Measurements from ENCODE around the gene ARL2BP.

DNA sequence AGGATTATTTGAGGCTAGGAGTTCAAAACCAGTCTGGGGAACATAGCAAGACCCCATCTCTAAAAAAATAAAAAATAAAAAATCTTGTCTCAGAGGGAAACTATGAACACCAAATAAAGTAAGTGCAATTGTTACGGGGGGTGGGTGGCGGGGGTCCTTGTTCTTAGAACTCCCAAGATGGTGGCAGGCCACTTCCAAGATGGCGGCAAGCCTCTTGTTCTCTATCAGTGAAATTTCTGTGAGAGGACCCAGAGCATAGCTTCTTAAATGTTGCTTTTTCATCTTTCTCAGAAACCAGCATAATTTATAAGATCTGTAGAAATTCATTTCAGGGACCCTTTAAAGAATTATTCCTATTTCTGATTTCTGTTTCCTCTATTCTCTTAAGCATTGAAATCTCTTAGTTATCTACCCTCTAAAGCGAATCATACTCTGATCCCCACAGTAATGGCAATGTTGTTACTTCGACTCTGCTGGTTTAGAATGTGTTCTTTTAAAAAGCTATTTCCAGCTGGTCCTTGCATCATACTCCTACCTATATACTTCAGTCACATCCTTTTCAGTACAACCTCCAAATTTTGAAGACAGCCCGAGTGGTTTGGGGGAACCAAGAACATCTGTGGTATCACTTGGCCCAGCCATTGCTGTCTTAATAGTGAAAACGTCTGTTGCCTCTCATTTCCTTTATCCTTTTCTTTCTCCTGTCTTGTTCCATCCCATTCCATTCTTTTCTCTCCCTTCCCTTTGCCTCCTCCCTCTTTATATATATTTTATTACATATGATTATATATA lies 42.8 kb upstream of the ARL2BP start:
- no peak for TF ChIP-seq CTCF (IDR thresholded peaks at IDR 0.05; ENCODE audit: low read depth, low read length, missing input control)
- no peak for TF ChIP-seq SP1 (IDR thresholded peaks at IDR 0.05)
- no peak for TF ChIP-seq TAF1 (conservative IDR thresholded peaks at IDR 0.05)
- TF ChIP-seq EGR1 (IDR thresholded peaks at IDR 0.05; ENCODE audit: low read depth in 2 of 2) = no peak
- no peak for TF ChIP-seq RAD21 (IDR thresholded peaks at IDR 0.05)
- TF ChIP-seq, protein P1, sequence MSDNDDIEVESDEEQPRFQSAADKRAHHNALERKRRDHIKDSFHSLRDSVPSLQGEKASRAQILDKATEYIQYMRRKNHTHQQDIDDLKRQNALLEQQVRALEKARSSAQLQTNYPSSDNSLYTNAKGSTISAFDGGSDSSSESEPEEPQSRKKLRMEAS (IDR thresholded peaks at IDR 0.05) = no peak
